ENCODE measurements around the gene GNG8.

Gene GNG8

DNA sequence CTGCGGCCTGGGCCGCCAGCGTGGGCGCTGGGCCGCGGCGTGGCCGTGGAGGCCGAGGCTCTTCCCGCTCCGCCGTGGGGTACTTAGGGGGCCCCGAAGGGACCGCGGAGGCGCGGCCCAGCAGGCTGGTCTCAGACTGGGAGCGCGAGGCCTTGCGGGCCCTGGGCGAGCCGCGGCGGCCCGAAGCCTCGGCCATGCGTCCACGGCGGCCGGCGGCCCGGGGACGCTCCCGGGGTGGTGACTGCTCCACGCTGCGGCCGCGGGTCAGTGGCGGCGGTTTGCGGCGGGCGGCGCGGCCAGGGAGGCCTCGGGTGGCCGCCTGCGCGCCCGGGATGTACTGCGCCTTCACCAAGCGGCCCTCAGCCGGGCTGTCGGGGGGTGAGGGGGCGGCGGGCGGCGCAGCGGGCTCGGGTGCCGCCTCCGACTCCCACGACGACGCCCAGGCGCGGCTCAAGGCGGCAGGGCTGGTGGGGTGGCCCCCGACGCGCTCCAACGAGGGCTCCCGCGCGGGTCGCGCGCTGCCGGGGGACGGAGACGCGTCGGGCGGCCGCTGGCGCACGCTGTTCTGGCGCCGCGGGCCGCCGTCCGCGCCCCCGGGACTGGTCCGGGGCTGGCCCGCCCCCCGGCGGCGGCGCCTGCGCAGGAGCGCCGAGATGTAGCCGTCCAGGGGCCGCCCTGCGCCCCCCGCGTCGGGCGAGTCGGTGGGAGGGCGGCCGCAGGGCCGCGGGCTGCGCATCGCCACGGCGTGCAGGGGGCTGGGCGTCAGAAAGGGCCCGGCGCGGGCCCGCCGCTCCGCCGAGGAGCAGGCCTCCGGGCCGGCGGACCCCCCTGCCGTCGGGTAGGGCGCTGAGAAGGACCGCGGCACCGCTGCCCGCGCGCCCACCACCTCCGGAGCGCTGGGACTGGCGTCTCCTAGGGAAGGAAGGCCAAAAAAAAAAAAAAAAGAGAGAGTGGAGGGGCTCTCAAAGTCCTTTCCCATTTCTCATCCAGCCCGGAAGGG is 13.3 kb upstream of the GNG8 start:
- H3K56ac ChIP-seq (ENCODE audit: low read length): no peak overlapping the region
- H3K9ac ChIP-seq (ENCODE audit: low read length): no peak overlapping the region
- no peak overlapping the region for H3K27ac ChIP-seq (ENCODE audit: low read depth, low read length)
- peaks cover 36% of the 10 kb centered on the region for H3K27me3 ChIP-seq (ENCODE audit: insufficient read depth, low read length, poor library complexity)
- H4K8ac ChIP-seq (ENCODE audit: low read depth, low read length): no peak overlapping the region
- no peak overlapping the region for H2BK120ac ChIP-seq (ENCODE audit: low read depth, low read length)
- no peaks in the 10 kb centered on the region for H3K4me1 ChIP-seq (ENCODE audit: control insufficient read depth, low read depth, low read length)
- no peak overlapping the region for H2BK15ac ChIP-seq (replicated peaks; ENCODE audit: low read depth)
- H3K36me3 ChIP-seq (ENCODE audit: control insufficient read depth, insufficient read depth, low read length): no peaks in the 10 kb centered on the region
- no peak overlapping the region for H4K5ac ChIP-seq (ENCODE audit: low read length)
- H3K79me1 ChIP-seq (ENCODE audit: low read length): no peaks in the 10 kb centered on the region
- H3K79me2 ChIP-seq (ENCODE audit: control insufficient read depth, insufficient read depth, low read length): no peaks in the 10 kb centered on the region
- no peak overlapping the region for H3K23ac ChIP-seq (ENCODE audit: low read length)
- DNase-seq: no peak
- no peak overlapping the region for H3K4ac ChIP-seq (ENCODE audit: low read depth, low read length)
- H3K18ac ChIP-seq (ENCODE audit: low read length): no peak overlapping the region
- no peak overlapping the region for H3K4me3 ChIP-seq (ENCODE audit: low read length)
- no CpG with 5 or more reads among the region's 144 CpGs for WGBS (ENCODE audit: extremely low coverage, insufficient coverage, low lambda C conversion rate)
- no peak overlapping the region for H2AK5ac ChIP-seq (ENCODE audit: low read length)
- H3K4me2 ChIP-seq (ENCODE audit: low read length): no peak overlapping the region
- no peak overlapping the region for H2BK5ac ChIP-seq (ENCODE audit: low read length)

DNA sequence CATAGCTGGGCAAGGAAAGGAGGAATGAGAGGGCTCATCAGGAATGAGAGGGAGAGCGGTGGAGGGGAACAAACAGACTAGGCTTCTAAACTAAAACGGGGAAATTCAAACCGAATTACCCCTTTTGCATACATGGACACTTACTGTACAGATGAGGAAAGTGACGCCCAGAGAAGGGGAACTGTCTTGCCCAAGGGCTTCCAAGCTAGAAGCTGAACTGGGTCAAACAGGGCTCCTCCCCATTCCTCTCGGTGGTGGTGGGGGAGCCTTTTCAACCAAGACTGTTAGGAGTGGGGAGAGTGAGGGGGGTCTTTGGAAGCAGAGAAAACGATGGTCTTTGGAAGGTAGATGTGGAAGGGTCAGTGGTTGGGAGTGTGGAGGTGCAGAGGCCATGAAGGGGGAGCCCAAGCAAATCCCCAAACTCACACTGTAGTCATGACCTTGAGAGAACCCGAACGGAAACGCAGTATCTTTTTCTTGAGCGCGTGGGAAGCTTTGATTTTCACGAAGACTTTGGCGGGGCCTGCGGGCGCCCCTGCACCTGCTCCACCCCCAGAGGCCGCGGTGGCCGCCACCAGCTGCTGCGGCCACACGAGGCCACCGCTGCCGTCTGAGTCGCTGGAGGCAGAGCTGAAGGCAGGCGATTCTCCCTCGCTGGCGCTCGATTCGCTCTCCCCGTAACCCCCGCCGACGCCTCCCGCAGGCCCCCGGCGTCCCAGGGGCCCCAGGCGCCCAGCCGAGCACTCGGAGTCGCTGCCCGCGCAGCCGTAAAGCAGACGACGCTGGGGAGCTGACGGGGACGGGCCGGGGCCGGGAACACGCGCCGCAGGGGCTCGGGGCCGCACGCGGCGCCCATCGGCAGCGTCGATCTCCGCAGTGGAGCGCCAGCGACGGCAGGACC is 12.3 kb upstream of the GNG8 start:
- H3K18ac ChIP-seq (ENCODE audit: low read length): no peak overlapping the region
- H4K5ac ChIP-seq (ENCODE audit: low read length): no peak overlapping the region
- H3K4me3 ChIP-seq (ENCODE audit: low read length): no peak overlapping the region
- H3K4me2 ChIP-seq (ENCODE audit: low read length): no peak overlapping the region
- H3K36me3 ChIP-seq (ENCODE audit: control insufficient read depth, insufficient read depth, low read length): no peaks in the 10 kb centered on the region
- no peak overlapping the region for H2AK5ac ChIP-seq (ENCODE audit: low read length)
- no peak overlapping the region for H3K56ac ChIP-seq (ENCODE audit: low read length)
- no peak overlapping the region for H2BK5ac ChIP-seq (ENCODE audit: low read length)
- no peaks in the 10 kb centered on the region for H3K79me1 ChIP-seq (ENCODE audit: low read length)
- no CpG with 5 or more reads among the region's 63 CpGs for WGBS (ENCODE audit: extremely low coverage, insufficient coverage, low lambda C conversion rate)
- H2BK15ac ChIP-seq (replicated peaks; ENCODE audit: low read depth): no peak overlapping the region
- no peak overlapping the region for H3K27ac ChIP-seq (ENCODE audit: low read depth, low read length)
- no peak overlapping the region for H3K9ac ChIP-seq (ENCODE audit: low read length)
- no peak overlapping the region for H3K23ac ChIP-seq (ENCODE audit: low read length)
- peaks cover 36% of the 10 kb centered on the region for H3K27me3 ChIP-seq (ENCODE audit: insufficient read depth, low read length, poor library complexity)
- H3K4ac ChIP-seq (ENCODE audit: low read depth, low read length): no peak overlapping the region
- no peak overlapping the region for H2BK120ac ChIP-seq (ENCODE audit: low read depth, low read length)
- no peaks in the 10 kb centered on the region for H3K4me1 ChIP-seq (ENCODE audit: control insufficient read depth, low read depth, low read length)
- no peaks in the 10 kb centered on the region for H3K79me2 ChIP-seq (ENCODE audit: control insufficient read depth, insufficient read depth, low read length)
- DNase-seq: no peak
- H4K8ac ChIP-seq (ENCODE audit: low read depth, low read length): no peak overlapping the region

DNA sequence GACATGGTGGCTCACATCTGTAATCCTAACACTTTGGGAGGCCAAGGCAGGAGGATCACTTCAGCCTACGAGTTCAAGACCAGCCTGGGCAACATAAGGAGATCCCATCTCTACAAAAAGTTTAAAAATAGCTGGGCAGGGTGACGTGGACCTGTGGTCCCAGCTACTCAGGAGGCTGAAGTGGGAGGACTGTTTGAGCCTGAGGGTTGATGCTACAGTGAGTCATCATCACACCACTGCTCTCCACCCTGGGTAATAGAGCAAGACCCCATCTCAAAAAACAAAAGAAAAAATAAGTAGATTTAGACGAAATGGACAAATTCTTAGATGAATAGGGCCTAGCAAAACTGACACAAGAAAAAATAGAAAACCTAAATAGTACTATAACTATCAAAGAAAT is 10.4 kb upstream of the GNG8 start:
- H3K36me3 ChIP-seq (ENCODE audit: control insufficient read depth, insufficient read depth, low read length): no peaks in the 10 kb centered on the region
- H3K18ac ChIP-seq (ENCODE audit: low read length): no peak overlapping the region
- H3K79me1 ChIP-seq (ENCODE audit: low read length): no peaks in the 10 kb centered on the region
- H2BK15ac ChIP-seq (replicated peaks; ENCODE audit: low read depth): no peak overlapping the region
- H3K23ac ChIP-seq (ENCODE audit: low read length): no peak overlapping the region
- no peak for DNase-seq
- H2BK120ac ChIP-seq (ENCODE audit: low read depth, low read length): no peak overlapping the region
- H3K4ac ChIP-seq (ENCODE audit: low read depth, low read length): no peak overlapping the region
- H3K4me1 ChIP-seq (ENCODE audit: control insufficient read depth, low read depth, low read length): no peaks in the 10 kb centered on the region
- H2AK5ac ChIP-seq (ENCODE audit: low read length): no peak overlapping the region
- H3K56ac ChIP-seq (ENCODE audit: low read length): no peak overlapping the region
- H4K8ac ChIP-seq (ENCODE audit: low read depth, low read length): no peak overlapping the region
- no peak overlapping the region for H2BK5ac ChIP-seq (ENCODE audit: low read length)
- peaks cover 36% of the 10 kb centered on the region for H3K27me3 ChIP-seq (ENCODE audit: insufficient read depth, low read length, poor library complexity)
- no peak overlapping the region for H3K9ac ChIP-seq (ENCODE audit: low read length)
- no peak overlapping the region for H4K5ac ChIP-seq (ENCODE audit: low read length)
- H3K4me3 ChIP-seq (ENCODE audit: low read length): no peak overlapping the region
- H3K27ac ChIP-seq (ENCODE audit: low read depth, low read length): no peak overlapping the region
- no peaks in the 10 kb centered on the region for H3K79me2 ChIP-seq (ENCODE audit: control insufficient read depth, insufficient read depth, low read length)
- no CpG with 5 or more reads among the region's 3 CpGs for WGBS (ENCODE audit: extremely low coverage, insufficient coverage, low lambda C conversion rate)
- H3K4me2 ChIP-seq (ENCODE audit: low read length): no peak overlapping the region

DNA sequence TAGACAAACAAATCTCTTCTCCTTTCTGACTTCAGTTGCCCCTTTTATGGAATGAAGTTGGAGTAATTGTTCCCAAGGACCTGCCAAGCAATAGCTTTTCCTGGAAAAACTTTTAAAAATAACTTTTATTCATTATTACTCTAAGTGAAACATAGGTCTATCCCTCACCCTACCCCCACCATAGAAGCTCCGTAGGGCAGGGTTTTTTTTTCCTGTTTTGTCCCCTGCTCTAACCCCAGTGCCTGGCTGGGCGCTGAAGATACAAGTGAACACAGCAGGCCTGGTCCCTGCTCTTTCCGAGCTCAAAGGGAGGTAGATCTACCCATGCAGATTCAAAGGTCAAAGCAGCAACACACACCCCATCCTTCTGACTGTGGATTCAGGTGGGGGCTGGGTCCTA is 8.7 kb upstream of the GNG8 start:
- no peak overlapping the region for H3K56ac ChIP-seq (ENCODE audit: low read length)
- H3K9ac ChIP-seq (ENCODE audit: low read length): no peak overlapping the region
- H3K4ac ChIP-seq (ENCODE audit: low read depth, low read length): no peak overlapping the region
- H4K5ac ChIP-seq (ENCODE audit: low read length): no peak overlapping the region
- no peak overlapping the region for H2BK120ac ChIP-seq (ENCODE audit: low read depth, low read length)
- no peak overlapping the region for H3K27ac ChIP-seq (ENCODE audit: low read depth, low read length)
- peaks cover 2% of the 10 kb centered on the region for H3K4me1 ChIP-seq (ENCODE audit: control insufficient read depth, low read depth, low read length)
- no peak overlapping the region for H4K8ac ChIP-seq (ENCODE audit: low read depth, low read length)
- no peaks in the 10 kb centered on the region for H3K36me3 ChIP-seq (ENCODE audit: control insufficient read depth, insufficient read depth, low read length)
- H2BK5ac ChIP-seq (ENCODE audit: low read length): no peak overlapping the region
- no peak overlapping the region for H2AK5ac ChIP-seq (ENCODE audit: low read length)
- no peak overlapping the region for H3K18ac ChIP-seq (ENCODE audit: low read length)
- H3K4me3 ChIP-seq (ENCODE audit: low read length): no peak overlapping the region
- H3K23ac ChIP-seq (ENCODE audit: low read length): no peak overlapping the region
- no CpG with 5 or more reads among the region's 3 CpGs for WGBS (ENCODE audit: extremely low coverage, insufficient coverage, low lambda C conversion rate)
- H3K27me3 ChIP-seq (ENCODE audit: insufficient read depth, low read length, poor library complexity): peaks cover 29% of the 10 kb centered on the region
- H3K79me2 ChIP-seq (ENCODE audit: control insufficient read depth, insufficient read depth, low read length): no peaks in the 10 kb centered on the region
- no peak for DNase-seq
- H3K4me2 ChIP-seq (ENCODE audit: low read length): no peak overlapping the region
- no peak overlapping the region for H2BK15ac ChIP-seq (replicated peaks; ENCODE audit: low read depth)
- H3K79me1 ChIP-seq (ENCODE audit: low read length): no peaks in the 10 kb centered on the region

DNA sequence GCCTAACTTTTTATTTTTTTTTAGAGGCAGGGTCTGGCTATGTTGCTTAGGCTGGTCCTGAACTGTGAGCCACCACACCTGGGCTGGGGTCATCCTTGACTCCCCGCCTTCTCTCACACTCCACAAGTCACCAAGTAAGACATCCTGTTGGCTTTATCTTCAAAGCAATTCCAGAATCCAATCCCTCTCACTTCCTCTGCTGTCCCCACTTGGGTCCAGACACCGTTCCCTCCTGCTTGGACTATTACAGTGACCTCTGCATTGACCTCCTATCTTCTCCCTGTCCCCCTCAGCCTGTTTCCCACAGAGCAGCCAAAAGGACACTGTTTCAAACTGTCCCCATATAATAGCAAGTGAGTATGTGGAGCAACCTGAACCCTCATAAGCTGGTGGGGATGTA is 4.7 kb upstream of the GNG8 start:
- H3K56ac ChIP-seq (ENCODE audit: low read length): no peak overlapping the region
- H3K4ac ChIP-seq (ENCODE audit: low read depth, low read length): no peak overlapping the region
- H3K79me2 ChIP-seq (ENCODE audit: control insufficient read depth, insufficient read depth, low read length): no peaks in the 10 kb centered on the region
- H3K36me3 ChIP-seq (ENCODE audit: control insufficient read depth, insufficient read depth, low read length): no peaks in the 10 kb centered on the region
- no peak overlapping the region for H3K27ac ChIP-seq (ENCODE audit: low read depth, low read length)
- H4K8ac ChIP-seq (ENCODE audit: low read depth, low read length): no peak overlapping the region
- no peaks in the 10 kb centered on the region for H3K79me1 ChIP-seq (ENCODE audit: low read length)
- no peak overlapping the region for H2BK120ac ChIP-seq (ENCODE audit: low read depth, low read length)
- no CpG with 5 or more reads among the region's 2 CpGs for WGBS (ENCODE audit: extremely low coverage, insufficient coverage, low lambda C conversion rate)
- H3K9ac ChIP-seq (ENCODE audit: low read length): no peak overlapping the region
- H3K27me3 ChIP-seq (ENCODE audit: insufficient read depth, low read length, poor library complexity): no peaks in the 10 kb centered on the region
- no peak overlapping the region for H3K4me2 ChIP-seq (ENCODE audit: low read length)
- DNase-seq: no peak
- H3K4me1 ChIP-seq (ENCODE audit: control insufficient read depth, low read depth, low read length): peaks cover 4% of the 10 kb centered on the region
- H3K4me3 ChIP-seq (ENCODE audit: low read length): no peak overlapping the region
- no peak overlapping the region for H3K18ac ChIP-seq (ENCODE audit: low read length)
- H4K5ac ChIP-seq (ENCODE audit: low read length): no peak overlapping the region
- no peak overlapping the region for H2AK5ac ChIP-seq (ENCODE audit: low read length)
- no peak overlapping the region for H2BK5ac ChIP-seq (ENCODE audit: low read length)
- no peak overlapping the region for H2BK15ac ChIP-seq (replicated peaks; ENCODE audit: low read depth)
- no peak overlapping the region for H3K23ac ChIP-seq (ENCODE audit: low read length)

All from mesendoderm (in vitro differentiated cells).